ENCODE results near the gene CCDC181. TPM values are rescaled to one million over a fixed set of nuclear protein-coding genes. Genes with fewer than 3 reads are reported as not detected.
"Not testable (repeated sequence)": the region's sequence is repeated elsewhere in the genome, so short reads cannot be mapped to it uniquely, and the experiment has no call there.

CCDC181 gene
- total RNA-seq, 1 donor from 2014 or later: 0.90 TPM

- Mint-ChIP-seq H3K36me3 (ENCODE audit: low read depth) (no peaks in the 10 kb centered on the region), H3K9me3 (ENCODE audit: low read depth) (no peaks in the 10 kb centered on the region), H3K27ac (ENCODE audit: unreplicated experiment) (no peak overlapping the region), H3K4me3 (ENCODE audit: unreplicated experiment) (no peak overlapping the region), H3K4me1 (ENCODE audit: low read depth) (no peaks in the 10 kb centered on the region), H3K27me3 (ENCODE audit: low read depth) (peaks cover 46% of the 10 kb centered on the region)
- no peak for DNase-seq (ENCODE audit: low spot score)
- TF ChIP-seq CTCF (IDR thresholded peaks at IDR 0.05): no peak
These were observed 16.6 kb upstream of the CCDC181 start for GRCh38 chr1:169443923-169444322.

DNA sequence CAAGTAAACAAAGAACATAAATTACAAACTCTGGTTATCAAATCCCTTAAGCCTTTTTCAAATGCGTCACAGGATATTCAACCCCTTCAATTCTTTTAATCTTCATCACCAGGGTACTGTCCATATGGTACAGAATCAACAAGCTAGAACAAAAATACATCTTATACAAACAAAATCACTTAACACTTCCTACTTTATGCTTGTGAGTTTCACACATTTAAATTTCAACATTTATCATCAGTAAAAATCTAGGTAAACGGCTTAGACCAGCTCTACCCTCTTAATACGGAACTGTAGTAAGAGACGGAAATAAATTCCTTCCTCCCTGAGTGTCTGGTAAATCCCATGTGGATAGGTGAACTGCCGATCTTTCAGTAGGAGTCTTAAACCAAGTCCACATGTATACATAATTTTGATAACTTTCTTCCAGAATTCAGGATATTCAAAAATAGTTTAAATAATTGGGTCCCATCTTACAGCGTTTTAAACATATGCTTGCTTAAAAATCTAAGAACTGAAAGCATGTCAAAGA lies 1.0 kb downstream of the CCDC181 start:
- Mint-ChIP-seq H3K27ac (ENCODE audit: unreplicated experiment) (no peak overlapping the region), H3K4me3 (ENCODE audit: unreplicated experiment) (no peak overlapping the region), H3K9me3 (ENCODE audit: low read depth) (peaks cover 12% of the 10 kb centered on the region), H3K36me3 (ENCODE audit: low read depth) (peaks cover 2% of the 10 kb centered on the region), H3K27me3 (ENCODE audit: low read depth) (peaks cover 3% of the 10 kb centered on the region), H3K4me1 (ENCODE audit: low read depth) (peaks cover 16% of the 10 kb centered on the region)
- DNase-seq (ENCODE audit: low spot score): no peak
- TF ChIP-seq CTCF (IDR thresholded peaks at IDR 0.05): no peak

- Mint-ChIP-seq H3K36me3 (ENCODE audit: low read depth) (peaks cover 2% of the 10 kb centered on the region), H3K4me1 (ENCODE audit: low read depth) (peaks cover 1% of the 10 kb centered on the region), H3K27ac (ENCODE audit: unreplicated experiment) (no peak overlapping the region), H3K9me3 (ENCODE audit: low read depth) (no peaks in the 10 kb centered on the region), H3K27me3 (ENCODE audit: low read depth) (no peaks in the 10 kb centered on the region), H3K4me3 (ENCODE audit: unreplicated experiment) (no peak overlapping the region)
- TF ChIP-seq CTCF (IDR thresholded peaks at IDR 0.05): no peak
- DNase-seq (ENCODE audit: low spot score): no peak
These were observed 6.0 kb downstream of the CCDC181 start for GRCh38 chr1:169421309-169421708.

DNA sequence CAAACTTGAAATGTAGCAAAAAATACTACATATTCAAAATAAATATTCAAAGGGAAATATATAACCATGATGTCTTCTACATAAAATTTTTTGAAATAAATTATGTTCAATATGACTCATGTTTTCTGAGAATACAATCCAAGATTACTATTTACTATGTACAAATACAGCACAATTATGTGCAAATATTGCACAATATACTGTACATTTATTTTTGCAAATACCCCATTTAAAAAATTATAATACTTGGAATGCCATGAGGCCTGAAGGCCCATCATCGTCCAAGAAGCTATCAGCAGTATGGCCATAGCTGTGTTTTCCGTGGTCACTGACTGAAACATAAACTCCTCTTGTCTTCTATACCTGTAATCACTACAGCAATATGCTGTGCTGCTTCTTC lies 12.3 kb downstream of the CCDC181 start:
- Mint-ChIP-seq H3K36me3 (ENCODE audit: low read depth) (peaks cover 7% of the 10 kb centered on the region), H3K4me3 (ENCODE audit: unreplicated experiment) (no peak overlapping the region), H3K9me3 (ENCODE audit: low read depth) (peaks cover 29% of the 10 kb centered on the region), H3K27me3 (ENCODE audit: low read depth) (no peaks in the 10 kb centered on the region), H3K27ac (ENCODE audit: unreplicated experiment) (no peak overlapping the region), H3K4me1 (ENCODE audit: low read depth) (no peaks in the 10 kb centered on the region)
- DNase-seq (ENCODE audit: low spot score): no peak
- no peak for TF ChIP-seq CTCF (IDR thresholded peaks at IDR 0.05)

DNA sequence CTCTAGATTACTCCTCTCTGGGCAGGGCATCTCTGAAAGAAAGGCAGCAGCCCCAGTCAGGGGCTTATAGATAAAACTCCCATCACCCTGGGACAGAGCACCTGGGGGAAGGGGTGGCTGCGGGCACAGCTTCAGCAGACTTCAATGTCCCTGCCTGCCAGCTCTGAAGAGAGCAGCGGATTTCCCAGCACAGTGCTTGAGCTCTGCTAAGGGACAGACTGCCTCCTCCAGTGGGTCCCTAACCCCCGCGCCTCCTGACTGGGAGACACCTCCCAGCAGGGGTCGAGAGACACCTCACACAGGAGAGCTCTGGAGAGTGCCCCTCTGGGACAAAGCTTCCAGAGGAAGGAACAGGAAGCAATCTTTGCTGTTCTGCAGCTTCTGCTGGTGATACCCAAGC lies 18.9 kb downstream of the CCDC181 start:
- DNase-seq (ENCODE audit: low spot score): peak; percentile 72
- H3K27ac Mint-ChIP-seq (ENCODE audit: unreplicated experiment); H3K27me3 Mint-ChIP-seq (ENCODE audit: low read depth); H3K4me3 Mint-ChIP-seq (ENCODE audit: unreplicated experiment); H3K4me1 Mint-ChIP-seq (ENCODE audit: low read depth): not testable (repeated sequence)
- peaks cover 77% of the 10 kb centered on the region for H3K9me3 Mint-ChIP-seq (ENCODE audit: low read depth)
- H3K36me3 Mint-ChIP-seq (ENCODE audit: low read depth): peaks cover 25% of the 10 kb centered on the region

- H3K4me3 Mint-ChIP-seq (ENCODE audit: unreplicated experiment); H3K4me1 Mint-ChIP-seq (ENCODE audit: low read depth): not testable (repeated sequence)
- peaks cover 73% of the 10 kb centered on the region for H3K9me3 Mint-ChIP-seq (ENCODE audit: low read depth)
These were observed 24.7 kb downstream of the CCDC181 start for GRCh38 chr1:169402578-169402977.

More at GRCh38 chr1:169402578-169402977, 24.7 kb downstream of the CCDC181 start:
- DNase-seq (ENCODE audit: low spot score); H3K27ac Mint-ChIP-seq (ENCODE audit: unreplicated experiment); H3K27me3 Mint-ChIP-seq (ENCODE audit: low read depth): not testable (repeated sequence)
- peaks cover 24% of the 10 kb centered on the region for H3K36me3 Mint-ChIP-seq (ENCODE audit: low read depth)

All from chondrocyte (in vitro differentiated cells).